Limb (tissue), 2 donors: ENCODE measurements around the gene RGS16.
A peak's percentile ranks its signal among the peaks of the same experiment; 100 is the strongest.

Experiments
- DNase-seq, 2 donors: peaks; one replicate each; pipeline ENCODE4 v3.0.0-alpha.2; 2016; ENCODE audit errors: extremely low spot score in 2 of 2

The RGS16 gene

DNA sequence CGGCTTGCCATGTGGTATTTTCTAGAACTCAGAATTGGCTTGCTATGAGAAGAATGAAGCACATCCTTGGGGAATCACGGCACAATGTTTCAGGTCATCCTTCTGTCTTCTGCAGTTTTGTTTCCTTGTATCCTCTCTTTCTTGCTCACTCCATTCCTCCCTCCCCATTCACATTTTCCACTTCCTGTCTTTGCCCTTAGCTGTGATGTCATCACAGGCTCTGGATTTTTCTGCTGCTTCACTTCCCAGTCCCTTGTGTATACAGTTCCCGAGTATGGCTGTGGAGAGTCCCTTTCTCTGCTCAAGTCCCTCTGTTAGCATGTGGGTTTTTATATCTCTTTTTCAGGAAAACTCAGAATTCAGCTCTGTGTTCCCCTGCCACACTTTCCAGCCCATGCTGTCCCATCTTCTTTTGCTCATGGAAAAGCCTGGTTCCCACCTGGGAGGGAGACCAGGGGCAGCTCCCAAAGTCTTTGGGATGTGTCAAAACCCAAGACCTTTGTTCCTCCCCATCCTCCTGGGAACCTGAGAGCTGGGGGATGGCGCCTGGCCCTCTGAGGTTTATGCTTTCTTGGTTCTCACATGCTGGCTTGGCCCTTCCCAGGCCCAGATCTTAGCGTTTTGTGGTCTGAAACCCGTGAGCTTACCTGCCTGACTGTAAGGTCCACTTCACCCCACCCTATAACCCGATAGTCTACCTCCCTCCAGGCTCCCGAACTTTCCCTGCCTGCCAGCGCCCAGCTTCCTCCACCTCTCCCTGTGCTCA lies 4.8 kb upstream of the RGS16 start:
- DNase-seq: no peak

DNA sequence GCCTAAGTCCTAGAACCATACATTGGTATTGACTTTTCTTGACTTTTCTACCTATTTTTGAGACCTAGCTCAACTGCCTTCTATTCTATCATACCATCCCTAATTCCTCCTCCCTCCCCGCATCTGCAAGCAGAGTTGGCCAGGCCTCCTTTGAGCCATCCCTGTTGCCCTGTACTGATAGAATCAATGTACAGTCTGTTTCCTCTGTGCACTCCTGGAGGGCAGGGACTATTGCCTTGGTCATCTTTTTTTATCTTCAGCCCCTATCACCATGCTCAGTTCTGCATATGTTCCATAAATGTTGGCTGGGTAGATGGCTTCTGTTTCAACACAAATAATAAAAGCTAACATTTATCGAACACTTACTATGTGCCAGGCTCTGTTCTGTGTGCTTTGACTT lies 4.0 kb upstream of the RGS16 start:
- no peak for DNase-seq

DNA sequence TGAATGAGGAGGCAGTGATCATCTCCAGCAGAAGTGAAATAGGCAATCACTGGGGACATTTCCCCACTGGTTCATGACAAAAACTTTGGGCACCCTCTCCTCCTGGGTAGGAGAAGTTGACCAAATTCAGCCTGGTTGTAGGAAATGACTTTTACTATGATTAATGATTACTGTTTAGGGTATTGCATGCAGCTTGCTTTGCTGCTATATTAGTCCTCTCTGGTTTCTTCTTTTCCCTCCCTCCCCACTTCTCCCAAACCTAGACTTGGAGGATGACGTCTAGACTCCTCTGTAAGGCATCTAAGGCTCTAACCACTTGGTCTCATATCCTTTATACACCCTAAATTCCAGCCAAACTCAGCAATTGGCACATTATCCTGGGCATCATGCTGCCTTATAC lies 3.4 kb upstream of the RGS16 start:
- DNase-seq: no peak

DNA sequence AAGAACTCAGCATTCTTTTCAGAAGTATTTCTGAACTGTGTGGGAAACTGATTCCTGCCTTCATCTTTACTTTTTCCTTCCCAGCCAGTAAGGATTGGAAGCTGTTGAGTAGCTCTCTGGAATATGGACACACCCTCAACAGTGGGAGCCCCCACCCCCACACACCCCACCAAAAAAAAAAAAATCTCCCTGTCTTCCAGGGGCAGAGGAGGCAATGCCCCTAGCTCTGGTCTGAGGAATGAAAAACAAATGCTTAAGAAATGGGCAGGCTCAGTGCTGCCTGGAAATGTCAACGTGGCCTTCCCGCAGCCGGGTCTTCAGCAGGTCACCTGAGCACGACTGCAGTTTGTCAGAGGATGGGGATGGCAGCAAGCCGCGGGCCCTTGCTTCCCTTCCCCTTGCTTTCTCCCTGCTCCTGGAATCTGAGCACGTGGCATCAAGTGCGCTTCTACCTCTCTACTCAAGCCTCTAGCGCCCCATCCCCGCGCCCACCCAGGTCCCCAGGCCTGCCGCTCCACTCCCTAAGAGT lies 479 bp downstream of the RGS16 start:
- no peak for DNase-seq

DNA sequence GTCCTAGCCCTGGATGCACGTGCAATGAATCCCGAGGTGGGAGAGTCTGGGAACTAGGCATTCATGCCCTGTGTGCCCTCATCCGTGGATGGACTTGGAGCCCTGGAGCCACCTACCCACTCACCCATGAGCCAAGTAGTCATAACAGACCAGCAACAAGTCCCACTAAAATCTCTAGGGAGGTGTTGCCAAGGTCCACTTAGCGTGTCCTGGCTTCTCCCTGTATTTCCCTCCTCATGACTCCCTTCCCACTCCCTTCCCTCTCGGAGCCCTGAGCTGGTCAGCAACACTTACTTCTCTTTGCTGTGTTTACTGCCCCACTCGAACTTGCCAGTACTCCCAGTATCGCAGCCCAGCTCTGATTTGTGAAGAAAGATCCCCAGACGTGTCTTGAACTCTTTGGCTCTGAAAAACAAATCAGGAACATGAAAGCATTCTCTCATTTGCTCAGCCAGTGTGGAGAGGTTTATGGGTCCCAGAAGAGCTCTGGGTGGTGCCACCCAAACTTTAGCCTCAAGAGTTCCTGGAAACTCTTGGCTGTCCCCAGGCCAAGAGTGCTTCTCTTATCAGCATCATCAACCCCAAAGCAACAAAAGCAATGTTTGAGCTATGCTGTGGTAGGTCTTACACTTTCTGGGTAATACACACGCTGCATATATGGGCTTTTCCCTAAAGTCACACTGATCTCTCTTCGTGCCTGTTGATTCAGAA lies 1.1 kb downstream of the RGS16 start:
- no peak for DNase-seq

DNA sequence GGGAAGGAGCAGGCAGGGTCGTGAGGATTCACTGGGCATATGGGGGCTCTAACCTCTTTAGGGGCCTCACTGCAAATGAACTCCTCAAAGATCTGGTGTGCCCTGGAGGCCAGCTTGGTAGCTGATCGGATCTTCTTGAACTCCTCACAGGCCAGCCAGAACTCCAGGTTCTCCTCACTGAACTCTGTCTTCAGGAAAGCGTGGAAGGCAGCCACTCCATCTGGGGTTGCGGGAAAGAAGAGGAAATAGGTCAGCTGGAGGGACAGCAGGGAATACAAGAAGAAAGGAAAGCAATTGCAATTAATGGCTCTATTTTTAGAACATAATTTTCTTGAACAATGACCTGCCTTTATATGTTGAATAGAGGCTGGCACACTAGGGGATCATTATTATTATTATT lies 2.3 kb downstream of the RGS16 start:
- no peak for DNase-seq

DNA sequence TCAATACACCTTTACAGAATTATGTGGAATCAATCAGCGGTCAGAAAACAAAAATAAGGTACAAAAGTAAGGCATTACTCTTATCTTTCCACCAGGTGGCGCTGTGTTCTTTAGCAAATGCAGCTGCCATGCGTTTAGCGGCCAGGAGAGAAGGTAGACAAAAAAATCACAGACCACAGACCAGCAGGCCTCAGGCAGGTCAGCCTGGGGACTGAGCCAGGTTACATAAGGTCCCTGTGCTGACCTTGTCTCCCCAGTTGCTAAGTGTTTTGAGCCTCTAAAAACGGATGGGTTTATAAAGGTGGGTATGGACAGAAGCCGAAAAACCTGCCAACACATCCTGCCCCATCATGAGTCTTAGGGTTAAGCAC lies 2.8 kb downstream of the RGS16 start:
- DNase-seq: peak; percentile 71 to 86

DNA sequence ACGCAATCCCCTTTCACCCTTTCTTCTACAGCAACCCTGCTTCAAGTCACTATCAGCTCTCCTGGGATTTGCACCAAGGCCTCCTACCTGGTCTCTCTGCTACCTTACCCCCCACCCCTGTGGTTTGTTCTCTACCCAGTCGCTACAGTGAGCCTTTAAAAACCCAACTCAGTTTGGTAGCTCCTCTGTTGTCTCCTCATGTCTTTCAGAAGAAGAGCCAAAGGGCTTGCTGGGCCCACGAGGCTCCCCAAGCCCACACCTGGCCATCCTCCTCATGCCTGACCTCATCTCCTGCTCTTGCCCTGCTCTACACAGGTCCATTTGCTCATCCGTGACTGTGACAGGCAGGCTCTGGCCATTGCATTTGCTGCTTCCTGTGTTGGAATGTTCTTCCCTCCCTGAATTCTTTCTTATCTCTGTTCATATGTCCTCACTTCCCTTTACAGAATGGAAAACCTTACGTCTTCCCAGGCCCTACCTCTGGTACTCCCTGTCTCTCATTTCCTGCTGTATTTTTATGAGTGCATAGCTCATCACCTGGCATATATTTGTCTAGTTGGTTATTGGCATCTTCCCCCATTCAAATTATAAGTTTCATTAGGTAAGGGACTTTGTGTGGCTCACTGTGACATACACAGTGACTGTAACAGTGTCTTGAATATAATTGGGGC lies 3.3 kb downstream of the RGS16 start:
- DNase-seq: no peak

DNA sequence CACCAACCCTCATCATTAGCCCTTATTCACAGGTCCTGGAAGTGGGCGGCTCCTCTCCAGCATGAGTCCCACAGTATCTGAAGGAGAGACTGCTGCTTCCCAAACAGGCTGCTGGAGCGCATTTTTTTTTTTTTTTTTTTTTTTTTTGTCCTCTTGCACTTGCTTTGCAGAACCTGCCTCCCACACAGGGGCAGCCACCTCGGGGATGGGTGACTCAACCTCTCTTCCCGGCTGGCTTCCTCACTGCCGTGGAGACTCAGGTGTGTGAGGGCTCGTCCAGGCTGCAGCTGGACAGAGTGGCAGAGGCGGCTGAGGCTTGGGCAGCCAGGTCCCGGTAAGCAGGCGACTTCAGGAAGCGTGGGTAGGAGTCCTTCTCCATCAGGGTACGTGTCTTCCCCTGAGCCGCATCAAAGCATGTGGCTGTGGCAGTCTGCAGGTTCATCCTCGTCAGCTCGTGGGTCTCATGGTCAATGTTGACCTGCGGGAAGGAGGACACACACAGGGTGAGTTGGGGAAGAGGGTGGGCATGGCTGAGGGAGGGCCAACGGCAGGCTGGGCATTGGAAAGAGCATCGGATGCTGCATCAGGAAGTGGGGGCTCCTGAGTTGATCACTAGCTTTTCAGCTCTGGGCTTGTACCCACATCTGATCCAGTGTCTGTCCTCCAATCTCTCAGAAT lies 4.0 kb downstream of the RGS16 start:
- no peak for DNase-seq

DNA sequence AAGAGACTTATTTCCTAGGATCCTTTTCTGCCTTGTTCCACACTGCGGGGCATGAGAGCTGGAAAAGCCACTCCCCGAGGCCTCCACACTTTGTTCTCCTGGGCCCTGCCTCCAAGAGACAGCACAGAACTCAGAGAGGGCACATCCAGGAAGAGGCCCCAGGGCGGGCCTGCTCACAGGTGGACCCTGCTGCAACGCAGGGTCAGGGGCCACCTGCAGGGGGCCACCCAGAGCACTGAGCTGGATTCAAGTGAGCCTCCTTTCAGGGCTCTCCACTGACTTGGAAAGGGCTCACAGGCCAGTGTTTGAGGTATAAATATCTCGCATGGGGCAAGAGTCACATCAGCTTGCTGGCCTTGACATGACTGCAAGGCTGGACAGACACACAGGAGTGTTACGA lies 4.8 kb downstream of the RGS16 start:
- no peak for DNase-seq

DNA sequence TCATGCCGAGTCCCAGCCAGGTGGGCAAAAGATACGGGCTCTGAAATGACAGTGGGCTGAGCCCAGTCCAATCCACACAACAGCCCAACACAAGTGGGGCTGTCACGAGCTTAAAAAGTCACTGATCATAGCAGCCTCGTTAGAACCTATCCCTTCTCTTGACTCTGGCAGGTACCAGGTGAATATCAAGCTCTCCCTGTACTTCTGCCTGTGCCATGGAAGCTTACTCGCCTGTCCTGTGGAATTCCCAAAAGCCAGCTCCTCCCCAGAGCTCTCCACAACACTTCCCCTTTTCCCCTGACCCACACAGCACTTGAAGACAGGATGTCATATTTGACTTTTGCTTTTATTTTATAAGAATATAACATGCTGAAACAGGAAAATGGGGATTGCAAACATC lies 5.9 kb downstream of the RGS16 start:
- DNase-seq: no peak

DNA sequence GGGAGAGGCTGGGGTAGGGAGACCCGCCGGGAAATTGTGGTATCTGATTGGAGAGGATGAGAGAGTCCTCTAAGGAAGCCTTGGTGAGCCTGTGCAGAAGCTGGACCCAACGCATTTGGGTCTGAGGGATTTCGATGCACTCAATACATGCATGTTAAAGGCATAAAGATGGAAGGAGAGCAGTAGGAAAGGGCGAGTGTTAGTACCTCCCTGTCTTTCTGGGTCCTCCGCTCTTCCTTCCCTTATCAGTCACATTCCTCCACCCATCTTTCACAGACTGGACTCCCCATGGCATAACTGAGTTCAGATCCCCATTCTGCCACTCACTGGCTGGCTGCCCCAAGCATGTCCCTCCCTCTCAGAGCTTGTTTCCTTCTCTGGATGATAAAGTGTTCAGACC lies 7.3 kb downstream of the RGS16 start:
- DNase-seq: no peak

DNA sequence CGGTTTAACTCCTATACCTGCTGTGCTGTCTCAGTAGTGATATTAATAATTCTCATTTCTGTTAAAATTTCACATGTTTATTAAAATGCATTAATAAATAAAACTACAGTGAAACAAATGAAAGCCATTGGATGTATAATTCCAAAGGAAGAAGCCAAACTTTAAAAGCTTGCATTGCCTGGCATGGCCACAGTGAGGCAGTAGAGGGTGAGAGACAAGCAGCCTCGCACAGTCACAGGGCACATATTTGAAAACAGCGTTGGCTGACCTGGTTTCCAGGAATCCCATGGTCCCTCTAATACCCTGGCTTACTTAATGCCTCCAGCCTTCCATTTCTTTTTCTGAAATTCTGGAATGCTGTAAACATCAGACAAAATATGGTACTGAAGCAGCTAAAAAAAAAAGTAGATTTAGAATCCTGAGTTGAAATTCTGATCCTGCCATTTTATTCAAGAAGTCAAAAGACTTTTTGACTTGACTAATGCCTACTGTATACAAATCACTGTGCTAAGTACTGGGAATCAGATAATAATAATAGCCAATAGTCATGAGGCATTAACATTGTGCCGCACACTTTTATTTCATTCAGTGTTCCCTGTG lies 8.4 kb downstream of the RGS16 start:
- peak; percentile 57 to 71 for DNase-seq

DNA sequence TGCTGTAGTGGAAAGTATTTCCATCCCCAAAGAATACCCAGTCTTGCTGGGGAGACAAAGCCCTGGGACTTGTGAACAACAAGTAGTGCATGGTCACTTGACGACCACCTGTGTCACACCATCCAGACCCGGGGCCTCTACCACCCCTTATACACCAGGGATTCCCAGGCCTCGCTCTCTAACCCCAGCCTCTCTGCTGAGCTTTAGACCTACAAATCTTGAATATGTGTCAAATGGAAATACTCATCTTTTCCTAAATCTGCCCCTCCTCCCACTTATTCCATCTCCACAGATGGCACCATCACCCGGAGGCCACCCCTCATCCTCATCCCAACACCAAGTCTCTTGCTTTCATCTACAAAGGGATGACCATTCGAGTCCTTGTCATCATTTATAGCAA lies 14.3 kb downstream of the RGS16 start:
- no peak for DNase-seq

DNA sequence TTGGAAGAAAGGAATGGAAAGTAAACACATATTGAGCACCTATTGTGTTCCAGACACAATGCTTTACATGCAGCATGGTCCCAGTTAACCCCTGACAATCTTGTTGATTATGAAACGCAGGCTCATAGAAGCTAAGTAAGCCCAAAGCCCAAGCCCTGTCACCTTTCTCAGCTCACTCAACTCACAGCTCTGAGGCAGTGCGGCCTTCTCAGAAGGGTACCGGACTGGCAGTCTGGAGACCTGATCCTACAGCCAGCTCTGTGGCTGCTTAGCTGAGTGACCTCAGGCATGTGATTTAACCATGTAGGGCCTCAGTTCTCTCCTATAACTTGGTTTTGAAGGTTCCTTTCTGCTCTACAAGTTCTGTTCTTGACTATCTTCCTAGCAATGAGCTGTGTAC lies 14.7 kb downstream of the RGS16 start:
- no peak for DNase-seq

DNA sequence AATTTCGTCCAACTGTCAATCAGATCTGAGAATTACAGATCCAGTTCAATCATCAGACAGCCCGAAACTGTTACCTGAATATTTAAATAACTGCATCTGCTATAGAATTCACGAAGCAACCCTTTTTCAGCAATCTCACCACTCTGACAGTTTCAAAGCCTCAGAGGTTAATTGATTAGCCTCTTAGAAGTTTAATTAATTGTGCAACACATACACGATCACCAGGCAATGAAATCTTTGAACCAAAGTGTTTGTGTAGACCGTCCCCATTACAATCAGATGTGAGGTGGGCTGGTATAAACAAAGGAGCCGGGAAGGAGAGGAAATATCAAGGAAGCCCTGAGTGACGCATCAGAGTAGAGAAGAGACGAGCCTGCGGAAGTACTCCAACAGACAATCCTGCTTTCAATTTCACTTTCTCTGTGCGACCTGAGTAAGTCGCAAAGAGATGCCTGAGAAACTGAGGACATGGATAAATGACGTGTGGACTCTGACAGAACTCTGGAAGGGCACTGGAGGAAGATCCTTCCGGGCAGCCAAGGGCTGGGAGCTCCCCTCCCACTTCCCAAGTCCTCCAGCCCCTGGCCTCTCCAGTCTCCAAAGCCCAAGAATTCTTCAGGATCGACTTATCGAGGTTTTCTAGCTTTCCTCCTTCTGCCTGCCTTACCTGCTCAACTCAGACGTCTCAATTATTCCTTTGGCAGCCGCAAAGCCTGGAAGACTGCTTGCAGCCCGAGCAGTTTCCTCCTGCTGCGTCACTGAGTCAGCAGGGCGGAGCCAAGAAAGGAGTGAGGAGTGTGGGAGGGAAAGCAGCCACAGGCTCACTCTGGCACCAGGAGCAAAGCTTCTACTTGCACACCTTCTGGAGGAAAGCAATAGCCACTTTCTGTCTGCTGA lies 15.4 kb downstream of the RGS16 start, which contains the start of gene RNASEL:
RNASEL (minus strand) TSS at position 757 of the 897 bp plus-strand sequence. CDS start 2,450 bp downstream, outside the sequence.
- DNase-seq: peak; percentile 70 to 81

DNA sequence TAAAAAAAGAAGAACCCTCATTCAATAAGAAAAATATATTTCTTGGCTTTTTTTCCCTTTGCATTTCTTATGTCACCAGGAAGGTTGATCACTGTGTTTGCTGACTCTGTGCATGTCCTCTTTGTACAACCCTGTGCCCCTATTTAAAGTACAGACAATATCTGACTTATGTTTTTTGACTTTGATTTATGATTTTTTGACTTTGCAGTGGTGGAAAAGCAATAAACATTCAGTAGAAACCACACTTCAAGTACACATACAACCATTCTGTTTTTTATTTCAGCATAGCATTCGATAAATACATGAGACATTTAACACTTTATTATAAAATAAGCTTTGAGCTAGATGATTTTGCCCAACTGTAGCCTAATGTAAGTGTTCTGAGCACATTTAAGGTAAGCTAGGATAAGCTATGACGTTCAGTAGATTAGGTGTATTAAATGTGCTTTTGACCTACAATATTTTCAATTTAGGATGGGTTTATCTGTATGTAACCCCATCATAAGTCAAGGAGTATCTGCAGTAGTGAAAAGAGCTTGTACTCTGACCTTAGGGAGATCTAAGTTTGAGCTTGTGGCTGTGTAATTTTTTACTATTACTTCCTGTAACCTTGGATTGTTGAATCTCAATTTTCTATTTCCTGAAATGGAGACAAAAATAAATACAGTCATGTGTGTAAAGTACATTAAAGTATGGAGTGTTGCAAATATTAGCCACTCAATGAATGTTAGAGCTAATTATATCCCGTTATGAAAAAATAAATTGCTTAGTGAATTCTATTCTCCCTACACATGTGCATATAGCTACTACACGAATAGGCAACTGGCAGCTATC lies 16.3 kb downstream of the RGS16 start:
- DNase-seq: no peak

DNA sequence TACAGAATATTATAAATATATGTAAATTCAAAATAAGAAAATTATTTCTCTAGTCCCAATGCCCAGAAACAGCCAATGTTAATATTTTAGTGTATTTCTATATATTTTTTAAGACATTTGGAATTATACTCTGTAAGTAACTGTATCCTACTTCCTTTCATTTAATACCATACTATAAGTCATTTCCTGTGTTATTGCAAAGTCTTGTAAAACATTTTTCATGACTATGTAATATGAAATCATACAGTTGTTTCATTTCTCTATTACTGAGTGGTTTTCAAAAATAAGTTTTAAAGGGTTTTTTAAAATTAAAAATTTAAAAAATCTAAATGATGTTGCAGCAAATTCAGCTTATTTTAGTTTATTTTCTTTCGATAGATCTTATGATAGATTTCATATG lies 17.1 kb downstream of the RGS16 start:
- no peak for DNase-seq

DNA sequence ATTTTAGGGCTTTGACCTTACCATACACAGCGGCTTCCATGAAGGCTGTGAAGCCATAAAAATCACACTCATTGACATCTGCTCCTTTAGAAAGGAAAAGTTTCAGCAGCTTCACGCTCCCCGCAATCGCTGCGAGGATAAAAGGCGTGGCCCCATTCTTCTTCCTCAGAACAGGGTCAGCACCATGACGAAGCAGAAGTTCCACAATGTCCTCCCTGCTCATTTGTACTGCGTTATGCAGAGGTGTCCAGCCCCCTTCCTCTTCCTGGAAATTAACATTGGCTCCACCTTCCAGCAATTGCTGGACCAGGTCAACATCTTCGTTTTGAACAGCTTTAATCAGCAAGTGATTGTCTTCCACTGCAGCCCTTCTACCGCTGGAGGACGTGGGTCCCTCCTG lies 17.8 kb downstream of the RGS16 start:
- no peak for DNase-seq
